ENCODE measurements around the gene KCNH3.
A peak's percentile ranks its signal among the peaks of the same experiment; 100 is the strongest.

Gene KCNH3

DNA sequence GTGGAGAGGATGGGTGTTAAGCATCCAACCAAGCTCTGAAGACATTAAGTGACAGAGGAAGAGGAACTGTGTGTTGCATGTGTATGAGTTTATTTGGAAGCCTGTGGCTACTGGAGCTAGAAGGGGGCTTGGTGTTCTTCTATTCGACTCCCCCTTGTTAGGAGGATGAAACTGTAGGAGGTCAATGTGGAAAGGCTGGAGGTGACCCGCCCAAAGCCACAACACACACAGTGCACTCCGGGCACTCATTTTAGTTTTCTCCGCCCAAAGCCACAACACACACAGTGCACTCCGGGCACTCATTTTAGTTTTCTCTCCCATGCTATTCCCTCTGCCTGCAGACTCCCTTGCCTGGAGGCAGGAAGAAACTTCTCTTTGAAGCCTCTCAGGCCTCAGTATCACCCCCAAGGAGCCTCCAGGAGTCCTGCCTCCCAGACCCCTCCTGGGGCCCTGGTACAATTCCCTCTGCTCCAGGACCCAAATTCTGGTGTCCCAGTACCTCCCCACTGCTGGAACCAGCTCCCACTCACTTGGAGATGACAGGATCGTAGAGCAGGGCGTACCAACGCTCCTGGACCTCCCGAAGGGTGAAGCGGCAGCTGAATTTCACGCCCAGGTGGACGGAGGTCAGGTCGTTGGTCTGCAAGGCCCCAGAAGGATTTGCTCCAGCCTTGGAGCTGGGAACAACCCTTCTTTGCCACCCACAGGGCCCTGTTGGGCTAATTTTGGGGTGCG is 25.3 kb downstream of the KCNH3 start:
- no peak for DNase-seq

DNA sequence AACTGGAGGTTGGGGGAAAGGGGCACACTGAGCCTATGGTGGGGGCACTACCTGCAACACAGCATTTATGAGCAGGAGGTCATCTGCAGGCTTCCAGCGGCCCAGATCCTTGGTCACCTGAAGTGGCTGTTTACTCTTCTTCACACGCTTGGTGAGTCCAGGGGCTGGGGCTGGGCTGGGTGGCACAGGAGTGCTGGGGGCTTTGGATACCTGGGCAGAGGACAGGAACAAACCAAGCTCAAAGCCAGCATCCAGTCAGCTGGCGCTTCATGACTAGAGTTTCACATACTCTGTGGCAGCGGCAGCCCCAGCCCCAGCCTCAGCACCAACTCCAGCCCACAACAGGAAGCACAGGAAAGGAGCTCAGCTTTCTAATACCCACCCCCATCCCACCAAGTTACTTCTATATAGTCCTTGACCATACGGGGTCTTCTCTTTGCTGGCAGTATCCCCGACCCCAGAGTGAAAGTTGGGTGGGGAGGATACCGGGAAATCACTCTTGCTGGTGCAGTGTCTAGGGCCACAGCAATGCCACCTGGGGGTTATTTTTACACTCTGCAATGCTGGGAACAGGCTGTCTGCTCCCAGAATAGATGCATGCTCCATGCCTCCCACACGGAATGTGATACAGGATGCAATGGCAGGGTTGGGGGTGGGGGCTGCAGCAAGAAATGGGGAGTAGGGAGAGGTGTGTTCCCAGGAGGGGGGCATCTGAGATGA is 26.0 kb downstream of the KCNH3 start:
- no peak for DNase-seq

DNA sequence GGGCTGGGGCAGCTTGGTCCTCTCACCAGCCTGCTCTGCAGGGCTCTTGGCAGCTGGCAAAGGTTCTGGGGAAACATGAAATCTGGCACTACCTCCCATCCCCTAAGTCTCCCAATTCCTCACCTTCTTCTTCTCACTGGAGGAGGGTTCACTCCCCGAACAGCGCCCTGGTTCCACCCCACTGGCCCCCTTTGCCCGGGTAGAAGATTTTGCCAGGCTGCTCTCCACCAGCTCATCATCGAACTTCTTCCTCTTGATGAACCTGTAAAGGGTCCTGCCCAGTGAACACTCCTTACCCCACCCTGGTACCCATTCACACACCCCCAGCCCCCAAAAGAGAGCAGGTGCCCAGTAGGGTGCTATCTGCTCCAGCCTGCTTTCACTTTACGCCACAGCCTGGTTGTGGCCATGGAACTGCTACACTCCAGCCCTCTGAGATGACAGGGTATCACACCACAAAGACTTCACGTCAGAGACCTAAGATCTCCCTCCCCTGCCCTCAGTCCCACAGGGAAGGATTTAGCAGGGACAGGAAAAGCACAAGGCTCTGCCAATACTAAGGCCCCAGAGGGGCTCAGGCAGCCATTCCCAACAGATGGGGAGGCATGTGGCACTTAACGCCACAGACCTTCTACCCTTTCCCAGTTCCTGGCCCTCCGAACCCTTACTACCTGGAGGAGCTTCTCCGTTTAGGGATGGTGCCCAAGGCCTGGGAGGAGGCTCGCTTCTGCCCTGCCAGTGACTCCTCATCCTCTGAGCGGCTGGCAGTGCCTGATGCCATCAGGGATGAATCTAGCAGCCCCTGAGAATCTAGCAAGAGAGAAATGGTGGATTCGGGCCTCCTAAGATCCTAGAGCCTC is 26.8 kb downstream of the KCNH3 start:
- DNase-seq: no peak

DNA sequence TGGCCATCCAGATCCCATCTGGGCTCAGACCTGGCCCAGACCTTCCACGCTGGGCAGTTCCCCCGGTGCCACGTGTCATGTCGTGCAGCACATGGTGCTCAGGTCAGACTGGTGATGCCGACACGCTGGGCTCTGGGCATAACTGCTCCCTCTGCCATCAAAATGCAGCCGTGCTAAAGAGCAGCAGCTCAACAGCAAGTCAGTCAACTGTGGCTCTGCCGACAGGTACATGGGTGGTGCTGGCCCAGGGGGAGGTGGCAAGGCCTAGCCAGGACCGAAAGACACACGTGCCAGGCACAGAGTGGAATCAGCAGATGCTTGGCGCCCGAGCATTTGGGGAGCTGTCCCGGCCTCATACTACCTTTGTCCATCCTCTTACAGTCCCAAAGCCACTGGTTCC is 27.5 kb downstream of the KCNH3 start:
- DNase-seq: no peak

DNA sequence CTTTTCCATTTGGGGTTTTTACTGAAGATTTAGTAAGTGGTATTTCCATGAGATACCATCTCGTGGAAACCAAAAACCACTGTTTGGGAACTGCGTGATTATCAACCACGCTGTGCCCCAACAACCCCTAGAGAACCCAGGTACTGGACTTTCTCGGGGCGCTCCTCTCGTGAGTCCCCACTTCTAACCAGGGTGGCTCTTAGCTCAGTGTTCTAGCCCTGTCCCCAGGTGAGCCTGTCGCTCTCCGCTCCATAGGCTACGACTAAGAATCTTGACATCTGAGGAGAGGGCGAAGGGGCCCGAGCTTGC is 28.4 kb downstream of the KCNH3 start:
- DNase-seq: no peak

DNA sequence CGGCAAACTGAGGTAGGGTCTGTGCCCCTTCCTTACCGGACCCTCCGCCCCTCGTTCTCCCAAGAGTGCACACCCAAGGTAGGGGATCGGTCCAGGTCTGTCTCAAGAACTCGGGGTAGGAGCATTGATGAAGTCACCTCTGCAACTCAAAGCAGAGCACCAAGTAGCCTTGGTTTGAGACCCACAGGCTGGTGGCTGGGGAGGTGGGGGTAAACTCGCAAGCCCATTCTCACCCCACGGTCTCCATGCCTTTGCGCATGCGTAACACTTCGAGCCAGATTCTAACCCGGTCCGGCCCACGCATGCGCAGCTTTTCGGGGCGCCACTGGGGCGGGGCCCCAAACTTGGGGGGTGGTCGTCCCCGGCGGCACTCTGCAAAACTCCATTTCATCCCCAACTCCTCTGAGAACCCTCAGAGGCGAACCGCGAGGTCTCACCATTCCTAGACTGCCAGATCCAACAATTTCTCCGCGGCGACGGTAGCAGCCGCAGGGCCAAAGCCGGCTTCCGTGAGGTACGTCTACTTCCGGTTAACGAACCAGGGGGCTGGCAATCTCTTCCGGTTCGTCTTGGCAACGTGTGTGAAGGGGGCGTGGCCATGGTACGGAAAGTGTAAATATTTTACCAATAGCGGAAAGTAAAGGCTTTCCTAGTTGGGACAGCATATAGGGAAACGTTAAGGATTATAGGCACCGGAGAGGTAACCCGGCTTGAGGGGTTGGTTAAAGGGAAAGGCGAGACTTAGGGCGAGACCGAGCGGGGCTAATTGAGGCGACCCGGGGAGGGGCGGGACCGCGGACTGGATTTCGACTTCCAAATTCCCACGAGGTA is 29.0 kb downstream of the KCNH3 start, which contains the start of gene MCRS1:
TSS of gene MCRS1 (minus strand) at position 532 of the 831 bp plus-strand sequence. CDS start 1,411 bp downstream, outside the sequence.
- DNase-seq: peak; percentile 87

DNA sequence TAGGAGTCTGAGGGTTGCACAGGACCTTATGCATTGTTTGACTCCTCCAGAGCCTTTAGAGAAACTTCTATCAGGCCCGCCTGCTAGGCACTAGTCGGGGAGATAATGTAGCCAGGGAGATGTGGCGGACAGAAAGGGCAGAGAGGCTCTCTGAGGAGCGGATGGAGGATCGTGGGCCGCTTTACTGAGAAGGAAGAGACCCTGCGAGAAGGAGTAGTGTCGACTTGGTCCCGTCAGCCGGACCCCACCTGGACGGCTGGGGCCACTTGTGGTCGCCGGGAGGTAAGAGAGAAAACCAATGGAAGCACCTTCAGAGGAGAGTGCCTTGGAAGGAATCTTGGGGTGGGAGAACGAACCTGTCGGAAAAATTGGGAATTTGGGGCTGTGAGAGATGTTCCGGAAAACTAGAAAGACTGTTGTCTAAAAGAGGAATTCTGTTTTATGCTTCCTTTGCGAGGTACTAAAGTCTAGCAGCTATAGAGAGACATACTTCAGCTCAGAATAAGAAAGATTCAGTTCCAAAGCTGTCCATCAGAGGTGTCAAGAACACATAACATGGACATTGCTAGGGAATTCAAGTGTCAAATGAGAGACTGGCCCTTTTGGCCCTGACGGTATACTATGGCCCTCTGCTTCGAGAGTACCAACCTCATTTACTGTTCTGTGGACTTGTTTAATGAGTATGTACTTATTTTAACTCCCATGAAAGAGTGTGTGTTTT is 29.8 kb downstream of the KCNH3 start:
- DNase-seq: no peak

DNA sequence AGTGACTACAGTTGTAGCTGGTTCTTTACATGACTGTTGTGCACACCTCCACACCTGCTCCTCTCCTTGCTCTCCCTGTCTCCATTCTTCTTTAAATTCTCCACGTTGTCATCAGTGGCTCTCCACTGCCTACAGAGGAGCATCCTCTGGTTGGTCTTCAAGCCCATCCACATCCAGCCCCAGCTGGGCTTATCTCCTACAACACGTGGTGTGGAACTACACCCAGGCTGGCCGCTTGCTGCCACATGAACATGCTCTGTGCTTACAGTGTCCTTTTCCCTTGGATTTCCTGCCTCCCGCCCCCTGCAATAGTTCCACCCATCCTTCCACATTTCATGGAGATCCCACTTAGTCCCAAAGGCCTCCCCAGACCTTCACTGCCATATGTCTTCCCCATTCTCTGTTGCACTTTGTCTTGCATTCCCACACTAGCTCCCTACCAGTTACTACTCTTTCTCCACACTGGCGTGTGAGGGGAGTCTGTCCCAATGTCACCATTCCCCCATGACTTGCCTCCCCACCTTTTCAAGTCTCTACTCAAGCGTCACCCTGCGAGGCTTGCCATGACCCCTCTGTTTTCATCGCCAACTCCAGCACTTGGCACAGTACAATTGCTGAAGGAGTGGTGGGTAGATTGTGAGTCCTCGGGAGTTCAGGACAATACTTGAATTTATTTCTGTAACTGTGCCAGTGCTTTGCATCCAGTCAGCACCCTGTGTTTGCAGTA is 38.9 kb downstream of the KCNH3 start:
- no peak for DNase-seq

DNA sequence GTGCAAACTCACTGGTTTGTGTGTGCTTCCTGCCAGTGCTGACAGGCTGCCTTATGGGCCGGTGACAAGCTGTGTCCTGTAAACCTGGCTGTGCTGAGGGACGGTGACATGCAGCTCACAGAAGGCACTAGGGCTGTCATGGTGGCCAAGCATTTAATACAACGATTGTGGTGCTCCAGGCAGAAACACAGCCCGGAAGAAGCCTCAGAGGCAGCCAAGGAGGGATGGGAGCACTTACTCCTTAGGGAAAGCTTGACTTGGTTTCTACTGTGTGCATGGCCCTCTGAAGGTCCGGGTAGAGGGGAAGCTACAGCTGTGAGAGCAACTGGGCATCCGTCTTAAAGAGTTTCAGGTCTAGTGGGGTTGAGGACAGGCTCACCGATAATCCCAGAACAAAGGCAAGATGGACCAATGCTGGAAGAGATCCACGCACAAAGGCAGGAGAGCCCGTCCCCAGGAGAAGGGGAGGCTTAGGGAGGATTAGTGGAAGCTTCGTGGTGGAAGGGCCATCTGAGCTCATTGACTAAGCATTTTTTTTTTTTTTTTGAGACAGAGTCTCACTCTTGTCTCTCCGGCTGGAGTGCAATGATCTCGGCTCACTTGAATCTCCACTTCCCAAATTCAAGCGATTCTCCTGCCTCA is 39.8 kb downstream of the KCNH3 start:
- DNase-seq: no peak

DNA sequence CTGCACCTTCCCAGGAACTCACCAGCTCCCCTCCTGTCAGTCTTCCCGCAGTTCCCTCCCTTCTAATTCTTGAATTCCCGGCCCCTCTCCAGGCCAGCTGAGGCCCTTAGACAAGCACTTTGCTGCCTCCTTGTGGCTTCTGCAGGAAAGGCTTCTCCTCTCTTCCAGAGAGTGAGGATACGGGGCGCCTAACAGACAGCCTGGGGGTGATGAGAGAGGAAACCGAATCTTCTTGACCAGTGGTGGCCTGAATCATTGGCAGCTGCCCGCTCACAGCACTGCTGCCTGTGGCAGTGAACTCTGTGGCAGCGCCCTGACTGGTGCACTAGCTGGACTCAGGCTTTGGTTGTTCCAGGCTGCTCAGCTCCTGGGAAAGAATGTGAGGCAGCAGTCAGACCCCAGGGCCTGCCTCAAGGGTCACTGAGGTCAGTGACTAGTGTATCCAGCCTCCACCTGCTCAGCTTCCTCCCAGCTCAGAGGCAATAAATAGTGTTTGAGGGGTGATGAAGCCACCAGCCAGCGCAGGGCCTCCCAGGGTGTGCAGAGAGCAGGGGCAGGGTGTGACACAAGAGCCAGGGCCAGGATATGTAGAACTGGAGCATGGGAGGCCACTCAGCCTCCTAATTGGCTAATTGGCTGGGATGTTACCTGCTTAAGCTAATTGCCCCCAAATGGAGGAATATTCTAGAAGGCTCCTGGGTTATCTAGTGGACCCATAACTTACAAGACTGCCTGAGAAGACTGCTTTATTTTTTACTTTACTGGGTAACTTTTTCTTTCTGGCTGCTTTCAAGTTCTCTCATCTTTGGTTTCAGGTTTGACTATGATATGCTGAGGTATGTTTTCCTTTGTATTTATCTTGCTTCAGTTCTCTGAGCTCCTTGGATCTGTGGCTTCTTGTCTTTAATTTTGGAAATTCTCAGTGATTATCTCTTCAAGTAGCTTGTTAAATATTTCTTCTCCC is 42.0 kb downstream of the KCNH3 start:
- DNase-seq: peak; percentile 32

DNA sequence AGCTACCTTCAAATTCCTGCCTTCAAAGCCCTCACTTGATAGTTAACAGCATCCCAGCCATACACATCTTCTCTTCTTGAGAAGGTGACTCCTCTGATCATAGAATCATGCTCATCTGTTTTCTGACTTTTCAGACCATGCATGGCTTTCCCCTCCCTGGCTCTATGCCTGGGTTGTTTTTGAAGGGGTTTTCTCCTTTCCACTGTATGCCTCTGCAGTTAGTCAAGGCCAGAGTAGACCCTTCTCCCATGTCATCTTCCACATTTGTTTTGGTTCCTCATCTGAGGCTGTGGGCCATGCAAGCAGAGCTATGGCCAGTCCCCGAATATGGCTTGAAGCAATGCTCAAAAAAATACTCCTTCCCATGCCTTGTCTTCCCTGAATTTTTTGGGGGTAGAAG is 43.4 kb downstream of the KCNH3 start:
- DNase-seq: no peak

DNA sequence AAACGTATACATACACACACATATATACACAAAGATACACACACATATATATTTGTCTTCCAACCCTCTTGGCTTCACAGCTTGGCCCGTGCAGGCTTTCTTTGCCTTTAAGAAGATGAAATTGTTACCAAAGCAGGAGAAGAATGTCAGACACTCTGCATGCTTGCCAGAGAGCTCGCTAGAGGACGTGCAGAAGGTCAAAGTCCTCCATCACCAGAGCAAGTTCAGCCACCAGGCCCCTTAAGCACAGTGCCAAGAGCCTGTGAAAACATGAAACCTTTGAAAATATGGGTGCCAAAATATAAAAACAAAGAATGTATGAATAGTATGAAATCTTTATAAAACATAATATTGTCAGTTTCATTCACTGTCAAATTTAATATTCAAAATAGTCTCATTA is 44.0 kb downstream of the KCNH3 start:
- no peak for DNase-seq

DNA sequence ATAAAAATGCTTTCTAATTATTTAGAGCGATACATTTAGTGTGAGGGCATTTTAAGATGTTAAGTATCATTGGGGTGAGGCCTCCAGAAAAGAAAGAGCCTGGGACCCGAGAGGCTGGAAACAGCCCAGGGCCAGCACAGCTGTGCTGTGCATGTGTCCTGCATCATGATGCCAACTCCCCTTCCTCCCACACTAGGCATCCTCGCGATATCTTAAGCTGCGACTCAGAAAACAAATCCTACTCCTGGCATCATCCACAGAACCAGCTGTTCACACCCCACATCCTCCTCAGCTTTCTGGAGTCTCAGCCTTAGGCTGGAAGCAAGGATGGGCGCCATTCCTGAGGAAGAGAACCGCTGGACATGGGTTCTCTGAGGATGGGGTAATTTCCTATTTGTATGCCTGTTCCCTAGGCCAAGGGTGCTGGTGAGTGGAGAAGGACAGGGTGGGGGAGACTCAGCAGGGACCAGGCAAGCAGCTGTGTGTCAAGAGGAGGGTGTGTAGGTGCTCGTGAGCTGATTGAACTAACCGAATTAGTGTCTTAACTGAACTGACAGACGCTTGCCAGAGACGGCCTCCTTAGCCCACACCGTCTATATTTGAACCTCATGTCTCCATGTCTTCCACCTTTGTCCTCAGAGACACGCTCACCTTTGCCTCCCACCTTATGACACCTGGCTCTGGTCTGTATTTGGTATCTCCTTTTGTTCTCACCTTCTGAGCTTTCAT is 44.7 kb downstream of the KCNH3 start:
- no peak for DNase-seq

DNA sequence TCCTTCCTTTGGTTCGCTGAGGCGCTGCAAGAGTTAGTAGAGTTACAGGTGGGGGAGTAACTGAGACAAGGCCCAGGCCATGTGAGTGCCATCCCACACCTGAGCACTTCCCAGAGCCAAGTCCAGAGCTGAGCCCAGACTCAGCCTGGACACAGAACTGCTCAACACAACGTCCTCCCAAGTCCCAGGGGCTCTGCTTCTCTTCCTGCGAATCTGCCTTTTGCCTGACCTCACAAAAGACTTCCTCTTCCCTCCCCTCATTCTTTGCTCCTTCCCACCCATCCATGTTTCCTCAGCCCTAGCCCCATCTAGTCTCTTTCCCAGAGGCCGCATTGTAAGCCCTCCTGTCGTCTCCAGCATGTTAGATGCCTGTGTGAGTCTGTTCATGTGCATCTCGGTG is 45.8 kb downstream of the KCNH3 start:
- no peak for DNase-seq

DNA sequence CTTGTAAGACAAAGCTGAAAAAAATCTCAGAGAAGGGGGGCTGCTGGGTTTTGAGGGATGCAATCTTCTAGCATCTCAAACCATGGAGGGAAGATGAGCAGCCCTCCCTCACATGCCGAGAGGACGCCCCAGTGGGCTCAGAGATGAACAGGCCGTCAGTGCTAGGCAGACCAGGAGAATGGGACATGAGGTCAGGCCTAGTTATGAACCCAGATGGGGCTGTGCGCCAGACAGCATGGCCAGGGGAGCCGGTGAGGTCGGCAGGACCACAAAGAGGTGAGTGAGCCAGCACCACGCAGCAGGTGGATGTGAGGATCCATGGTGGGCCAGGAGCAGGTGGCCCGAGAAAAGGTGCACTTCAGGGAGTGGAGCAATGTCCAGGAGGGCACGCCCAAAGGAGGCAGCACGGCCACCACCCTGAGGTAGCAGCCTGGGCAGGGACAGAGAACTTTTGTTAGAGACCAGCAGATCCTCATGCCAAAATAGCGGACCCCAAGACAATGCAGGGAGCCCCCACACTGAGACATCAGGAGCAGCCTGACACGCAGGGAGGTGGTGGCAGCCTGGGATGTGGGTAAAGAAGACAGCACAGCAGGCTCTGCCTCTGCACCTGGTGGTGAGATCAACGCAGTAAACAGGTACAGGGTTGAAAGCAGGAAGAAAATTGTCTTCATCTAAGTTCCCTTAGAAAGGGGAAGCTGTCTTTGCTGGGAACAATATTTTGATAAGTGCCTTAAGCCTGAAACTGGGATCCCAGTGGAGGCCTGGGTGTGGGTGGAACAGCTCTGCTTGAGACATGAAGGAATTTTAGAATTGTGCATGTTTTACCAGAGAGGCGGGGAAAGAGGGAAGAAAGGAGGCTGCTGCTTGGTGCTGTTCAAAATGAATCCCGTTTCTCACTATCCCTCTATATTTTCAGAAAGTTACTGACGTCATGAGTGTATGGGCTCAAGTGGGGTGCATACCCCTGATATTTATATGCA is 46.9 kb downstream of the KCNH3 start:
- no peak for DNase-seq

DNA sequence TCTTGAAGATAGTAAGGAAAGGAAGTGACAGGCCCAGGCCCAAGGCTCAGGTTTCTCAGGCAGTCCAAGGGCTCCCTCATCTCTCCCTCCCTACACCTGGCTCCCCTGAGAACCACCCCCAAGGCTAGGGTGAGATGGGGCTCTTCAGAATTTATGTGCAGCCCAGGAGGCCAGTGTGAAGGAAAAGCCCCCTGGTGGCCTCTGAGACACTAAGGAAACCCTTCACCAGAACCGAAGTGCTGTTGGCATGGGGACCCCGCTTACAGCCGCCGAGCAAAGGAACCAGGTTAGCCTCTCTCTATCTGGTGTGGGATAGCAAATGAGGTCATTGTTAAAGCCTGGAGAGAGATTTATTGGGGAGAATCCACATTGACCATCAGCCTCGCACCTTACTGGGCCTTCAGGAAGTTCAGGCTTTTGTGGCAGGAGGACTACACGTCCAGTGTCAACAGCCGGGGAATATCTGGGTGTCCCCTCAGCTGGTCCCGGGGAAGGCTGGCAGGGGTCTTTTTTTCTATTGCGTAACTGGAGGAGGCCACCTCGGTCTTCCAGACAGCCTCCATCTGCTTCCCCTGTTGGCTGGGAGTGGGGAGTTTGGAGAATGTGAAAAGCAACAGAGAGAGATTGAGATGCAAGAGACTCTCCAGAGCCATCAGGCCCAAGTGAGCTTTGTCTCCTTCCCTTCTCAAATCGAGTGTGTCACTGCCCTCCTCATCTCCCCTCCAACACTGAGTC is 48.5 kb downstream of the KCNH3 start:
- no peak for DNase-seq

DNA sequence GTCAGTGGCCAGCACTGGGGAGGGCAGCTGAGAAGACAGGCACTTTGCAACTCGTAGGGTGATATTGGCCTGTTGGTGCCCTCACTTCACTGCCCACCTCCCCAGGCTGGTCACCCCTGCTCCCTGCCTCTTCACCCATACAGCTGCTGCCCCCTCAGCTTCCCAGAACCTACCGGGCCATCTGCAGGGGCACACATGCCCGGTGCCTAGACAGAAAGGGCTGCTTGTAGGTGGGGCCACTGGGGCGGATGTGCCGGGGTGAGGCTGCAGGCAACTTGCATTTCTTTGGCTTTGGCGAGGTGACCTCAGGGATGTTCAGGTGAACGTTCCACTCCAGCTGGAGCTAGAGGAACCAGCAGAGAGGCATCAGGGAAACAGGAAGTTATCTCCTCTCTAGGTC is 49.5 kb downstream of the KCNH3 start:
- no peak for DNase-seq

Measured in activated naive CD4-positive, alpha-beta T cell treated with Interleukin-2 at 50 U/mL for 16 hours (primary cell).